HUES64 (cell line): ENCODE results near the gene CC2D2A.

Source experiments
- H3K27ac ChIP-seq: 2 replicates; pipeline ENCODE4 v1.7.0; 2013; ENCODE audit warnings: low read depth, low read length, inconsistent platforms
- H3K27me3 ChIP-seq: 2 replicates; pipeline ENCODE4 v1.6.1; 2013; ENCODE audit warnings: mild to moderate bottlenecking, low read length; ENCODE audit not compliant: insufficient read depth
- H3K36me3 ChIP-seq: 2 replicates; pipeline ENCODE4 v1.6.1; 2013; ENCODE audit warnings: mild to moderate bottlenecking, low read length; ENCODE audit not compliant: insufficient read depth
- H3K4me1 ChIP-seq: 2 replicates; pipeline ENCODE4 v1.6.1; 2013; ENCODE audit warnings: mild to moderate bottlenecking, low read length, moderate library complexity; ENCODE audit not compliant: insufficient read depth
- H3K4me3 ChIP-seq: 2 replicates; pipeline ENCODE4 v1.5.1; 2013; ENCODE audit warnings: mild to moderate bottlenecking, low read length, moderate library complexity
- H3K9ac ChIP-seq: 2 replicates; pipeline ENCODE4 v1.6.1; 2013; ENCODE audit warnings: mild to moderate bottlenecking, low read depth, low read length
- H3K9me3 ChIP-seq: 2 replicates; pipeline ENCODE4 v1.6.1; 2013; ENCODE audit warnings: low read depth, low read length; ENCODE audit not compliant: insufficient read depth
- WGBS: fragments of 150-250, 120-280 bp; methylation state at CpG from one replicate; pipeline ENCODE4 v1.1.7; 2013; ENCODE audit warnings: missing lambda C conversion rate; 5-methylcytosine and 5-hydroxymethylcytosine counted together

Gene CC2D2A

DNA sequence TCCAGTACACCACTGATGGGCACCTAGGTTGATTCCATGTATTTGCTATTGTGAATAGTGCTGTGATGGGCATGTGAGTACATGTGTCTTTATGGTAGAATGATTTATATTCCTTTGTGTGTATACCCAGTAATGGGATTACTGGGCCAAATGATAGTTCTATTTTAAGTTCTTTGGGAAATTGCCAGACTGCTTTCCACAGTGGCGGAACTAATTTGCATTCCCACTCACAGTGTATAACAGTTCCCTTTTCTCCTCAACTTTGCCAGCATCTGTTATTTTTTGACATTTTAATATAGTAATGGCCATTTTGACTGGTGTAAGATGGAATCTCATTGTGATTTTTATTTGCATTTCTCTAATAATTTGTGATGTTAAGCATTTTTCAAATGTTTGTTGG lies 25.9 kb downstream of the CC2D2A start:
- H3K36me3 ChIP-seq = no peaks in the 10 kb centered on the region
- H3K9me3 ChIP-seq = peaks cover 7% of the 10 kb centered on the region; the same call in 1 of the 2 replicates
- H3K9ac ChIP-seq = no peak overlapping the region
- WGBS = 100% methylated on average over 1 of the region's 1 CpG
- H3K4me1 ChIP-seq = no peaks in the 10 kb centered on the region
- H3K27me3 ChIP-seq = no peaks in the 10 kb centered on the region
- H3K4me3 ChIP-seq = no peak overlapping the region
- no peak overlapping the region for H3K27ac ChIP-seq

GRCh38 chr4:15498356-15498755 lies 28.7 kb downstream of the CC2D2A start:
- WGBS = 90% methylated on average over 3 of the region's 3 CpGs
- Histone ChIP-seq H3K4me3 (no peak overlapping the region), H3K4me1 (peaks cover 11% of the 10 kb centered on the region; the same call in 1 of the 2 replicates), H3K27me3 (no peaks in the 10 kb centered on the region), H3K9ac (no peak overlapping the region), H3K9me3 (peaks cover 7% of the 10 kb centered on the region; the same call in 1 of the 2 replicates), H3K27ac (no peak overlapping the region), H3K36me3 (peaks cover 2% of the 10 kb centered on the region; the same call in 1 of the 2 replicates)

- H3K9me3 ChIP-seq = peaks cover 7% of the 10 kb centered on the region; the same call in 1 of the 2 replicates
- peaks cover 3% of the 10 kb centered on the region; the same call in 1 of the 2 replicates for H3K36me3 ChIP-seq
- no peaks in the 10 kb centered on the region for H3K27me3 ChIP-seq
- peaks cover 11% of the 10 kb centered on the region; the same call in 1 of the 2 replicates for H3K4me1 ChIP-seq
- WGBS = 90% methylated on average over 7 of the region's 7 CpGs
- H3K4me3 ChIP-seq = no peak overlapping the region
- H3K9ac ChIP-seq = no peak overlapping the region
- no peak overlapping the region for H3K27ac ChIP-seq
Measured at GRCh38 chr4:15500701-15501100, 31.0 kb downstream of the CC2D2A start.

- Histone ChIP-seq H3K9ac (no peak overlapping the region), H3K4me1 (peaks cover 15% of the 10 kb centered on the region; the same call in 1 of the 2 replicates), H3K9me3 (peaks cover 4% of the 10 kb centered on the region; the same call in 1 of the 2 replicates), H3K4me3 (no peak overlapping the region), H3K27ac (no peak overlapping the region), H3K27me3 (no peaks in the 10 kb centered on the region), H3K36me3 (peaks cover 3% of the 10 kb centered on the region; the same call in 1 of the 2 replicates)
- 81% methylated on average over 2 of the region's 2 CpGs for WGBS
Measured at GRCh38 chr4:15501941-15502340, 32.3 kb downstream of the CC2D2A start.

DNA sequence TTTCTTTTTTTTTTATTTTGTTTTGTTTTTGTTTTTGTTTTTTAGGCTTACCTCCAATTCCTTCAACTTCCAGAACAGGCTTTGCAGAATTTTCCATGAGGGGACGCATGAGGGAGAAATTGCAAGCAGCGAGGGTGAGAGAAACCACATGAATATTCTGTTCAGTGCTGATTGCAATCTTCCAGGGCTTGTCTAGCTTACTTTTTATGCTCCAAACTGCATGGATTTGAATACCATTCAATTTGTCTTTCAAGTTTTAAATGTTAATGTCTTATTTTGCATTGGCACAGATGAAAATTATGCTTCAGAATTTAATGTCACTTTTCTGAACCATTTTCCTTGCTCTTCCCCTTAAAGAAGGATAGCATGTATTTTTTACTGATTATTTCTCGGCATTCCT lies 32.7 kb downstream of the CC2D2A start:
- H3K4me1 ChIP-seq = peaks cover 15% of the 10 kb centered on the region; the same call in 1 of the 2 replicates
- H3K9ac ChIP-seq = no peak overlapping the region
- WGBS = 95% methylated on average over 3 of the region's 3 CpGs
- H3K9me3 ChIP-seq = no peaks in the 10 kb centered on the region
- no peaks in the 10 kb centered on the region for H3K27me3 ChIP-seq
- H3K27ac ChIP-seq = no peak overlapping the region
- H3K4me3 ChIP-seq = no peak overlapping the region
- peaks cover 3% of the 10 kb centered on the region; the same call in 1 of the 2 replicates for H3K36me3 ChIP-seq

- no peaks in the 10 kb centered on the region for H3K9me3 ChIP-seq
- WGBS = 83% methylated on average over 1 of the region's 1 CpG
- peaks cover 3% of the 10 kb centered on the region; the same call in 1 of the 2 replicates for H3K36me3 ChIP-seq
- H3K4me1 ChIP-seq = peaks cover 15% of the 10 kb centered on the region; the same call in 1 of the 2 replicates
- no peak overlapping the region for H3K4me3 ChIP-seq
- H3K27me3 ChIP-seq = no peaks in the 10 kb centered on the region
- H3K27ac ChIP-seq = no peak overlapping the region
- no peak overlapping the region for H3K9ac ChIP-seq
Measured at GRCh38 chr4:15504041-15504440, 34.4 kb downstream of the CC2D2A start.

- no peak overlapping the region for H3K27ac ChIP-seq
- H3K4me1 ChIP-seq = peaks cover 15% of the 10 kb centered on the region; the same call in 1 of the 2 replicates
- H3K9ac ChIP-seq = no peak overlapping the region
- no peaks in the 10 kb centered on the region for H3K27me3 ChIP-seq
- H3K9me3 ChIP-seq = no peaks in the 10 kb centered on the region
- peaks cover 9% of the 10 kb centered on the region; the same call in 1 of the 2 replicates for H3K36me3 ChIP-seq
- no peak overlapping the region for H3K4me3 ChIP-seq
- WGBS = 81% methylated on average over 8 of the region's 8 CpGs
Measured at GRCh38 chr4:15506464-15506863, 36.8 kb downstream of the CC2D2A start.

GRCh38 chr4:15507679-15508078 lies 38.0 kb downstream of the CC2D2A start:
- H3K27me3 ChIP-seq = no peaks in the 10 kb centered on the region
- H3K27ac ChIP-seq = no peak overlapping the region
- H3K4me1 ChIP-seq = 0 out of 2 replicates have a peak, but pooled peaks cover 4% of the 10 kb centered on the region
- H3K36me3 ChIP-seq = peaks cover 14% of the 10 kb centered on the region; the same call in 1 of the 2 replicates
- no peaks in the 10 kb centered on the region for H3K9me3 ChIP-seq
- H3K9ac ChIP-seq = no peak overlapping the region
- WGBS = 84% methylated on average over 4 of the region's 4 CpGs
- no peak overlapping the region for H3K4me3 ChIP-seq

DNA sequence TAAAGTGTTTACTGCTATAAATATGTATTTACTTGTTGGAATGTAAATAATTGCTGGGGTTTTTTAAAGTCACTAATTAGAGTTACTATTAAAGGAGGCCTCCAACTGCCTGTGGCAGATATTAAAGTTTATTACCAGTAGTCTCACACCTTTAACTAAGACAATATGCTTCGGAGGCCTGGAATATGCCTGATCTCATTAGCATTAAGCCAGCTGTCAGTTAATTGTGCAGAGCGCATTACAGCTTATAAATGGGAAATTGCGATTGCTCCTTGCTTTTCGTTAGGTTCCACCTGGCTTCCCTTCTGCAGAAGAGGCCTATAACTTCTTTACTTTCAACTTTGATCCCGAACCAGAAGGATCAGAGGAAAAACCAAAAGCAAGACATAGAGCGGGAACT lies 41.3 kb downstream of the CC2D2A start:
- no peaks in the 10 kb centered on the region for H3K9me3 ChIP-seq
- no peak overlapping the region for H3K9ac ChIP-seq
- 94% methylated on average over 6 of the region's 6 CpGs for WGBS
- no peaks in the 10 kb centered on the region for H3K27me3 ChIP-seq
- H3K4me3 ChIP-seq = no peak overlapping the region
- peaks cover 17% of the 10 kb centered on the region; the same call in 1 of the 2 replicates for H3K36me3 ChIP-seq
- H3K4me1 ChIP-seq = 0 out of 2 replicates have a peak, but pooled peaks cover 4% of the 10 kb centered on the region
- no peak overlapping the region for H3K27ac ChIP-seq

DNA sequence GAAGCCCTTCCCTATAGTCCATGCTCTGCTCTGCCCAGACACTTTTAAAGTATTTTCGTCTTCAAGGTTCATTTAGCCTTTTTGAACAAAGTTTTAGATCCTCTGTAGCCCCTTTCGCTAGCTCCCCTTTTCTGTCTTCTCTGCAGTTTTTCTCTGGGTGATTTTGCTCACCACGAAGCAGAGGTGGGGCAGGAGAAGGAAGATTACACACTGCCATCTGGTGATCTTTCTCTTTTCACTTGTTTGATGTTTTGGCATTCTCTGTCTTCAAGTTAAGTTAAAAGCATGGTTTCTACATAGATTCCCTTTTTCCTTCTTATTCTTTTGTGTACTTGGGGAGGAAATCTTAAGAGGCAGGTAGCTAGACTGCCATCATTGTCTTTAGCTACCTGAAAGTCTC lies 43.9 kb downstream of the CC2D2A start:
- no peaks in the 10 kb centered on the region for H3K4me1 ChIP-seq
- H3K27me3 ChIP-seq = no peaks in the 10 kb centered on the region
- no peak overlapping the region for H3K4me3 ChIP-seq
- no peak overlapping the region for H3K9ac ChIP-seq
- 84% methylated on average over 3 of the region's 3 CpGs for WGBS
- H3K27ac ChIP-seq = no peak overlapping the region
- H3K9me3 ChIP-seq = peaks cover 7% of the 10 kb centered on the region
- peaks cover 37% of the 10 kb centered on the region for H3K36me3 ChIP-seq

- no peak overlapping the region for H3K9ac ChIP-seq
- peaks cover 9% of the 10 kb centered on the region for H3K9me3 ChIP-seq
- H3K27me3 ChIP-seq = no peaks in the 10 kb centered on the region
- WGBS = 100% methylated on average over 1 of the region's 4 CpGs
- no peak overlapping the region for H3K27ac ChIP-seq
- H3K4me1 ChIP-seq = no peaks in the 10 kb centered on the region
- peaks cover 42% of the 10 kb centered on the region for H3K36me3 ChIP-seq
- H3K4me3 ChIP-seq = no peak overlapping the region
Measured at GRCh38 chr4:15515106-15515505, 45.4 kb downstream of the CC2D2A start.

DNA sequence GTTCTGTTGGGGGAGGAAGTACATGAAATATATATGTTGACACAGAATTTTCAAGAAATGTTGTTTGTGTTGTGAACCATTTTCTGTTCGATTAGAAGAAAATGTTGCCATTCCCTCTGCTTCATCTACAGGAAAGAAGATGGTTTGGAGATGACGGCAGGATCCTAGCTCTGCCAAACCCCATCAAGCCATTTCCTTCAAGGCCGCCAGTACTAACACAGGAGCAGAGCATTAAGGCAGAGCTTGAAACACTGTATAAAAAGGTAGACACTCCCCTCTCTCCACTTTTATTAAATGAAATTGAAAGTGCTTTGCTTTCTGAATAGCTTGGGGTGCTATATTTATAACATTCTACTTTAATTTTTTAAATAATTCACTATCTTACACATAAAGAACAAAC lies 46.8 kb downstream of the CC2D2A start:
- no peaks in the 10 kb centered on the region for H3K4me1 ChIP-seq
- no peak overlapping the region for H3K9ac ChIP-seq
- no peak overlapping the region for H3K27ac ChIP-seq
- H3K4me3 ChIP-seq = no peak overlapping the region
- H3K27me3 ChIP-seq = no peaks in the 10 kb centered on the region
- WGBS = 89% methylated on average over 3 of the region's 3 CpGs
- H3K9me3 ChIP-seq = peaks cover 9% of the 10 kb centered on the region
- H3K36me3 ChIP-seq = peaks cover 42% of the 10 kb centered on the region
